HL-60 (cell line): ENCODE measurements around the gene ADCY5.

Experiments used
- GABPA ChIP-seq: IDR thresholded peaks from 2 replicates; pipeline ENCODE4 v1.6.1; 2012; ENCODE audit warnings: low read depth
- POLR2AphosphoS5 ChIP-seq: IDR thresholded peaks from 2 replicates; pipeline ENCODE4 v1.6.1; 2012; ENCODE audit warnings: low read depth
- TF ChIP-seq, protein P1 (sequence below): IDR thresholded peaks from one replicate; pipeline ENCODE4 v1.5.1; 2011; ENCODE audit warnings: low read length, control low read depth, inconsistent platforms; ENCODE audit not compliant: insufficient read depth
- TF ChIP-seq, protein P2 (sequence below): IDR thresholded peaks from 2 replicates; pipeline ENCODE4 v1.6.1; 2012; ENCODE audit warnings: low read depth; ENCODE audit not compliant: insufficient replicate concordance

DNA sequence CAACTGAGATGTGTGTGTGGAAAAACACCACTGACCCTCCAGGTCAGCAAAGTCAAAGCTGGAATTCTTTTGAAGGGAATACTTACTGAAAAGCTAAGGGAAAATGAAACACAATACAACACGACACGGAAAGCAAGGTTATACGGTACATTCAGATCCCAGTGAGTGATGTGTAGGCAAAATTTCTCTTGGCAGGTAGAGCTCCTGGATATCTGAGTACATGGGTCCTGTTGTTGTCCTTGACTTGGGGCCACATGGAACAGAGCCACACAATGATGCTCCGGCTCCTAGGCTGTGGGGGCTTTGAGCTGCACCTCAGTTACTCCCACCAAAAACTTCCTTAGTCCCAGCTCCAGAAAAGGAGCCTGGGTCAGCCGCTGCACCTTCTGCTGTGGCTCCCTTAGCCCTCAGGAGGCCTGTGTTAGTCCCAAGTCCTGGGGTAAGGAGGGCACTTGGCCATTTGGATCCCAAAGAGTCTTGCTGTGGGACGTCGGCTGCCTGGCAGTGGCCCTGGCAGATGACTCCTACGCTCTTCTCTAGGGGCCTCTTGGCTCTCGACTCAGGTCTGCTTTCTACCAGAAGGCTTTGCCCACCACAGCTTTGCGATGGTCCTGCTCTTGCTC, 95.6 kb downstream of the ADCY5 start:
- TF ChIP-seq GABPA (no peak), POLR2AphosphoS5 (no peak)
- TF ChIP-seq, protein P1, sequence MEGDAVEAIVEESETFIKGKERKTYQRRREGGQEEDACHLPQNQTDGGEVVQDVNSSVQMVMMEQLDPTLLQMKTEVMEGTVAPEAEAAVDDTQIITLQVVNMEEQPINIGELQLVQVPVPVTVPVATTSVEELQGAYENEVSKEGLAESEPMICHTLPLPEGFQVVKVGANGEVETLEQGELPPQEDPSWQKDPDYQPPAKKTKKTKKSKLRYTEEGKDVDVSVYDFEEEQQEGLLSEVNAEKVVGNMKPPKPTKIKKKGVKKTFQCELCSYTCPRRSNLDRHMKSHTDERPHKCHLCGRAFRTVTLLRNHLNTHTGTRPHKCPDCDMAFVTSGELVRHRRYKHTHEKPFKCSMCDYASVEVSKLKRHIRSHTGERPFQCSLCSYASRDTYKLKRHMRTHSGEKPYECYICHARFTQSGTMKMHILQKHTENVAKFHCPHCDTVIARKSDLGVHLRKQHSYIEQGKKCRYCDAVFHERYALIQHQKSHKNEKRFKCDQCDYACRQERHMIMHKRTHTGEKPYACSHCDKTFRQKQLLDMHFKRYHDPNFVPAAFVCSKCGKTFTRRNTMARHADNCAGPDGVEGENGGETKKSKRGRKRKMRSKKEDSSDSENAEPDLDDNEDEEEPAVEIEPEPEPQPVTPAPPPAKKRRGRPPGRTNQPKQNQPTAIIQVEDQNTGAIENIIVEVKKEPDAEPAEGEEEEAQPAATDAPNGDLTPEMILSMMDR, result no peak
- TF ChIP-seq, protein P2, sequence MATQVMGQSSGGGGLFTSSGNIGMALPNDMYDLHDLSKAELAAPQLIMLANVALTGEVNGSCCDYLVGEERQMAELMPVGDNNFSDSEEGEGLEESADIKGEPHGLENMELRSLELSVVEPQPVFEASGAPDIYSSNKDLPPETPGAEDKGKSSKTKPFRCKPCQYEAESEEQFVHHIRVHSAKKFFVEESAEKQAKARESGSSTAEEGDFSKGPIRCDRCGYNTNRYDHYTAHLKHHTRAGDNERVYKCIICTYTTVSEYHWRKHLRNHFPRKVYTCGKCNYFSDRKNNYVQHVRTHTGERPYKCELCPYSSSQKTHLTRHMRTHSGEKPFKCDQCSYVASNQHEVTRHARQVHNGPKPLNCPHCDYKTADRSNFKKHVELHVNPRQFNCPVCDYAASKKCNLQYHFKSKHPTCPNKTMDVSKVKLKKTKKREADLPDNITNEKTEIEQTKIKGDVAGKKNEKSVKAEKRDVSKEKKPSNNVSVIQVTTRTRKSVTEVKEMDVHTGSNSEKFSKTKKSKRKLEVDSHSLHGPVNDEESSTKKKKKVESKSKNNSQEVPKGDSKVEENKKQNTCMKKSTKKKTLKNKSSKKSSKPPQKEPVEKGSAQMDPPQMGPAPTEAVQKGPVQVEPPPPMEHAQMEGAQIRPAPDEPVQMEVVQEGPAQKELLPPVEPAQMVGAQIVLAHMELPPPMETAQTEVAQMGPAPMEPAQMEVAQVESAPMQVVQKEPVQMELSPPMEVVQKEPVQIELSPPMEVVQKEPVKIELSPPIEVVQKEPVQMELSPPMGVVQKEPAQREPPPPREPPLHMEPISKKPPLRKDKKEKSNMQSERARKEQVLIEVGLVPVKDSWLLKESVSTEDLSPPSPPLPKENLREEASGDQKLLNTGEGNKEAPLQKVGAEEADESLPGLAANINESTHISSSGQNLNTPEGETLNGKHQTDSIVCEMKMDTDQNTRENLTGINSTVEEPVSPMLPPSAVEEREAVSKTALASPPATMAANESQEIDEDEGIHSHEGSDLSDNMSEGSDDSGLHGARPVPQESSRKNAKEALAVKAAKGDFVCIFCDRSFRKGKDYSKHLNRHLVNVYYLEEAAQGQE, result no peak
